NCI-H1417 (cell line): ENCODE results near the gene SRRD.
"Not testable (repeated sequence)": the region's sequence is repeated elsewhere in the genome, so short reads cannot be mapped to it uniquely, and the experiment has no call there.

Experiments
- DNase-seq, 3 experiments: peaks; one replicate each; lab custom pipeline; 2025; lab: John Stamatoyannopoulos, UW

The SRRD gene

DNA sequence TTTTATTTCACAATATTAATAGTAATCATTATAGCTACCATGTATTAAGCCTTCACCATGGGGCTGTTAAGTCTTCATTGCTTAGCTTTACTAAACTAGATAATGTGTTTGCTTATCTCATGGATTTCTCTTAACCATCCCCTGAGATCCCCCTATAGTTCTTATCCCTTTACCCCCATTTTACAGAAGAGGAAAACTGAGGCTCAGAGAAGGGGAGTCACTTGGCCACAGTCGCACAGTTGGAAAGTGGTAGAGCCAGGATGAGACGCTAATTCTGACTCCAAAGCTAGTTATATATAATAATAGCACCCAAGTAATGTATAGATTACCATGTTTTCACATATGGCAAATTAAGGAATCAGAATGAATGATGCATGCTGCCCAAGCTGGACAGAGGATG, 38.3 kb downstream of the SRRD start:
- DNase-seq, result no peak

DNA sequence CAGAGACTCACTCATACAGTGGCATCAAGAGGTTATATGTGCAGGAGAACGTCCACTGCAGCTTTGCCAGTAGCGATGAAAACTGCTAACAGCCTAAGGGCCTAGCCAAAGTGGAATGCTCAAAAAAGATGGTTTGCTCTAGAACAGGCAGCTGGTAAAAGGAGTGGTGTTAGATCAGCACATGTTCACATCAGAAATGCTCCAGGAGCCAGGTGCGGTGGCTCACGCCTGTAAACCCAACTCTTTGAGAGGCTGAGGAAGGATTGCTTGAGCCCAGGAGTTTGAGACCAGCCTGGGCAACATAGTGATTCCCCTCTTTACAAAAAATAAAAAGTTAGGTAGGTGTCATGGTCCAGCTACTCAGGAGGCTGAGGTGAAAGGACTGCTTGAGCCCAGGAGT, 38.9 kb downstream of the SRRD start:
- DNase-seq, result no peak

DNA sequence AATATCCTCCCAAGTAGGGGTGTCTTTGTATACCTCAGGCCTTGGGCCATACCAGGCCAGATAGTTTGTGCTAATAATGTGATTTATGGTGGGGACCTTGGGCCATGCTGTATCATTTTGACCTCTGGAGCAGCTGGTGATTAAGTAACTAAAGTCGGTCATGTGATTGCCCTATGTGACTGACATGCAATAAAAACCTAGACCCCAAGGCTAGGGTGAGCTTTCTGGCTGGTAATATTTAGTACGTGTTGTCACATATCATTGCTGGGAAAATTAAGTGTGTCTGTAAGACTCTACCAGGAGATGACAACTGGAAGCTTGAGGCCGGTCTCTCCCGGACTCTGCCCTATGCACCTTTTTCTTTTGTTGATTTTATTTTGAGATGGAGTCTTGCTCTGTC, 41.2 kb downstream of the SRRD start:
- DNase-seq, result no peak

DNA sequence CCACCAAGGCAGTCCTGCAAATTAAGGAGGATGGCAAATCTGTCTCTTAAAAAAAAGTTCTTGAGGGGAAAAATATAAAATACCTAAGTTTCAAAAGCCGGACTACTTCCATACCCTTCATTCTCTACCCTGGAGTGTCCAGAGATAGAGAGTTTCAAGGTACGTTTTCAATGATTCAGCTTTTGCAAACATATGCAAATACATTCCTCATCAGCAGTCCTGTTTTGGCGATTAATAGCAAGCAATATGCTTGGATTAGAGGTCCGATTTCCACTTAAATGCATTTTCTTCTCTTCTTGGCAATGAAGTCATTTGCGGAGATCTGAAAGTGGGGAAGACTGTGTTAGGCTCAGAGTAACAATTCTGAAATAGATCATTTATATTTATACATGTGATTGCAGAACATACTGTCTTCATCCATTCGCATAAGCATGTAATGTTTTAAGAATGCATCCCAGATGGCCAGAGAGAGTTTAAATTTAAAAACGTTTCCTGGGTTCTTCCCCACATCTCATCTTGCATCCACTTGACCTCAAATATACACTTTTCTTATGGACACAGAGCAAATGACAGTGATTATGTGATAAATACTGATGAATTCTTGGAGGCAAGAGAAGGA, 42.4 kb downstream of the SRRD start:
- DNase-seq, result no peak

DNA sequence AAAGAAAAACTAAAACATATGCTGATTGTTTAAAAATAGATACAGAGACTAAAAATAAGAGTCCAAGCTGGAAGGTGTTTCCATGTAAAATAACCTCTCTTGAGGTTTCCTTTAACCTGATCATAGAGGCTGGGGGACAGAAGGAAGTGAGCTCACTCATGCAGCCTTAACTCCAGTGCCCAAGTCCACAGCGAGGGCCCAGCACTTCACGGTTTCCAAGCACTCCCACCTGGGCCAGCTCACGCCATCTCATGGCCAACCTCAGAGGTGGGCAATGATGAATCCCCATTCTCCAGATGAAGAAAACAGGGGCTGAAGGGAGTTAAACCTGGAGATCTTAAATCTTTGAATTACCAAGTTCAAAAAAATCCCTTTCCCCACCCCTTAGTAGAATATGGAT, 43.5 kb downstream of the SRRD start:
- DNase-seq, result no peak

DNA sequence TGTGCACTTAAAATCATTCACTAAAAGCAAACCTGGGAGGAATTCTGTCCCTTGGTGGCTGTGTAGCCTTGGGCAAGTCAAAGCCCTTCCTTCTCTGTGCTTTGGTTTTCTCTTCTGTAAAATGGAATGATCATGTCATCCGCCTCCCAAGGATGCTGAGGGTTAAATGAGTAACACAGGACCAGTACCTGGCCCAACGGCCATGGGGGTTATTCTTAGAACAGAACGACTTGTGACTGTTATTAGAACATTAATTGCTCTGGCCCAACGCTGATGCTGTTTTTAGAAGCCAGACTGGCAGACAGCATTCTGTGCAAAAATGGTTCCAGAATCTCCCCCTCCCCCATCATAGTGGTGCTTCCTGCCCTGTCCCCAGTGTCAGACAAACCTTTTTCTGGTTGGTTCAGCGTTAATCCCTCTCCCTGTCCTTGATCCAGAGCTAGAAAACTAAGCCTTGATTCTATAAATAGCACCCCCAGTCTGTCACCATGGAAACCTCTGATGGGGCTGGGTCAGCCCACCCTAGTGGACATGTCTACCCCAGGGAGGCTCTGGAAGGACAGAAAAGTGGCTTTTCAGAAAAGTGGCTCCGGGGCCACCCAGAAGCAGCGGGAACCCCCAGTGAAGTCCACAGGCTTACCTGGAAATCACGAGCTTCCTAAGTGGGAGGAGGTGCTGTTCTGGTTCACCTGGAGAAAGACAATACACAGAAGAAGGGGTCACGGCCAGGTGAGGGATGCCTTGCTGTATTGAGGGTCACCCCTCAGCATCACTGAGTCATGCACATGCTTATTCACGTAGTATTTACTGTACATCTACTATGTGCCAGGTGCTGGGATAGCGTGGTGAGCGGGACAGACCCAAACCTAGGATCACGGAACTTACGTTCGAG, 44.1 kb downstream of the SRRD start:
- no peak for DNase-seq

DNA sequence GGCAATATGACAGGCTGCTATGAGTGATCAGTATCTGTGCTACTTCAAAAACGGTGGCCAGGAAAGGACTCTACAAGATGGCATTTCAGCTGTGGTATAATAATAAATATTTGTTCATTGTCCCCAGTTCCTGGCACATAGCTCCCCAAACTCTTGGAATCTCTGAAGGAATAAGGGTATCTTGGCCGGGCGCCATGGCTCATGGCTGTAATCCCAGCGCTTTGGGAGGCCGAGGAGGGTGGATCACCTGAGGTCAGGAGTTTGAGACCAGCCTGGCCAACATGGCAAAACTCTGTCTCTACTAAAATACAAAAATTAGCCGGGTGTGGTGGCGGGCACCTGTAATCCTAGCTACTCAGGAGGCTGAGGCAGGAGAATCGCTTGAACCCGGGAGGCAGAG, 44.8 kb downstream of the SRRD start:
- not testable (repeated sequence) for DNase-seq

DNA sequence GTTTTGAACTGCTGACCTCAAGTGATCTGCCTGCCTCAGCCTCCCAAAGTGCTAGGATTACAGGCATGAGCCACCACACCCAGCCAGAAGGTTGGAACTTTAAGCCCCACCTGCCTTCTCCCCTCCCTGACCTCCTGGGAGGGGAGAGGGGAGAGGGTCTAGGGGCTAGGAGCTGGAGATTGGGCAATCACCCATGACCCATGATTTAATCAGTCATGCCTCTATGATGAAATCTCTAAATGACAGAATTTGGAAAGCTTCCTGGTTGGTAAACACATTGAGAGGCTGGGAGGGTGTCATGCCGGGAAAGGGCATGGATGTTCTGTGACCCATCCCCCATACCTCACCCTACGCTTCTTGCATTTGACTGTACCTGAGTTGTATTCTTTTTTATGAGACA, 45.7 kb downstream of the SRRD start:
- no peak for DNase-seq

DNA sequence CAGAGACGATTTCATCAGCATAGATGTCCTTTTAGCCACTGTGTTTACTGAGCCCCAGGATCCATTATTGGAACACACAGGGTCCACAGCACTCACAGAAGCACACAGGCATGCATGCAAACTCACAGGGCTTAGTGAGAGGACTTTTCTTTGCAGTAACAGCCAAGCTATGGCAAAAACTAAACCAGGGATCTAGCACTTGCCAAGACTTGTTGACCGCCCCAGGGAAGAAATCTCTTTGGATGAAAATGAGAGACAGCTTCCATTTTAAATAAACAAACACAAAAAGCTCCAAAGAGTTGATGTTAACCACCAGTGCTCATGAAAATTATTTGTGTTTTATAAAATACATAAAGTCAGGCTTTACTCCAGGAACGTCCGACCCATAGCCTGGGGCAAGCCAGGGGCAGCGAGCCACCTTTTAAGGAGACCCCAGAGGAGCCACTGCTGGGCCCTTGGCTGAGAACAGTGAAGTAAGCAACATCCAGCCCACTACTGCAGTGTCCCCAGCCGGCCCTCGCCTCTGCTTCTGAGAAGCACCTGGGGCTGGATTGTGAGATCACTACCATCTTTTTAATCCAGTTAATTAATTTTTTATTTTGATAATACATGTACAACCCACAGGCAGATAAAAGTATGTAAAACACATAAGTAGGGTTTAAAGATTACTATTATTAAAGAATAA, 50.6 kb downstream of the SRRD start:
- DNase-seq, result no peak

DNA sequence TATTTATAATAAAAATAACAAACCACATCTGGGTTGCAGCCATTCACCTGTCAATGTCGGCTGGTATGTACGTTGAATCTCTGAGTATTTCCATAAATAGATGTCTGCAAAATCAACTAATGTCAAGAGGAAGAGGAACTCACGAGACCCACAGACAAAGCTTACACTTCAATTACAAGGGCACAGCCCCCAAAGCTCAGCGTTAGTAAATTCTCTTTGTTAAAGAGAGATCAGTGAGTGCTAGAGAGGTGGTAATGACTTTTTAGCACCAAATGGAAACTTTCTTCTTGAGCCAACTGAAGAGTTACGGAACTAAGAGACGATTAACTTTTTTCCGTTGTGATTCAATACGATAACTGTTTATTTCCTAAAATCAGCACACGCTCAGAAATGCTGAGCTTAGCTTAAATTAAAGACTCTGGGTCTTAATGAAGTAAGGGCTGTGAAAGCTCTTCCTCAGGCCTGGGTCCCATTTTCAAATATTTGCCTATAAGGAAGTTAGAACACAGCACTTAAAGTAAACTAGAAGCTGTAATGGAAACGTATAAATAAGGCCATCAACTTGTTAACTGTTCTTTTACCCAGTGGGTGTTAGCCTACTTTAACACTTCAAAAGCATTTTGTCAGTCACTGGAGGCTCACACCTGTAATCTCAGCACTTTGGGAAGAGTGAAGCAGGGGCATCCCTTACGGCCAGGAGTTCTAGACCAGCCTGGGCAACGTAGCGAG, 51.4 kb downstream of the SRRD start:
- no peak for DNase-seq

DNA sequence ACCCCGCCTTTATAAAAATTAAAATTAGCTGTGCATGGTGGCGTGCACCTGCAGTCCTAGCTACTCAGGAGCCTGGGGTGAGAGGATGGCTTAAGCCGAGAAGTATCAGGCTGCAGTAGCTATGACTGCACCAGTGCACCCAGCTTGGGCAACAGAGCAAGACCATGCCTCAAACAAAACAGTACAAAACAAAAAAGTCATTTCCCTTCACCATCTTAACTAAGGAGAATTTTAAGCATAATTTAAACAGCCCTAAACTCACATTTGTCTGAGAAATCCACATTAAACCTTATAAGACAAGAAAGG, 51.9 kb downstream of the SRRD start:
- DNase-seq, result no peak

DNA sequence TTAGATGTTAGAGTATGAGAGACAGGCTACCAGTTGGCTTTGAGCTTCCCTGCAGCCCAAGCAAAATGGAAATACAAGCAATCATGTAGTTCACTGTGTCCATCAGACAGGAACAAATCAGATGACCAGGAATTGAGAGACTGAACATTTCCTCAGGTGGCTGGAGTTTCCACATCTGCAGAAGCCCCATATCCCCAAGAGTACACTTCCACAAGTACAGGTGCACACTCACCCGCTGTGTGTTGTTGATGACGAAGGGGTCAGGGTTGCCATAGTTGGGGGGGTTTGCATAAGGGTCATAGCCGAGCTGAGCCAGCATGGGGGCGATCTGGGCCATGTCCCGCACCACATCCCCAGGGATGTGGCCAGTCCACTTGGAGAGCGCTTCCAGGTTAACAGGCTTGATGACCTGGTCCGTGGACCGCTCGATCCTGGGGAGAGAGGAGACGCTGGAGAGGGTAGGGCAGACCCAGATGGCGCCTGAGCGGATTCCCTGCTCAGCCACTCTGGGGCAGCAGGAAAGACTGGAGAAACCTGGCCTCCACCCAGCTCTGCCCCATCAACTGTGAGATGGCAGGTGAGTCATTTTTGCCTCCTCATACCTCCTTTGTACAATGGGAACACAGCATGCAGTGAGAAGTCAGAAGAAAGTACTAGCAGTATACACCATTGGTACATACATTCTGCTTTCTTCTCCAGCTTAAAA, 52.5 kb downstream of the SRRD start:
- DNase-seq, result no peak

DNA sequence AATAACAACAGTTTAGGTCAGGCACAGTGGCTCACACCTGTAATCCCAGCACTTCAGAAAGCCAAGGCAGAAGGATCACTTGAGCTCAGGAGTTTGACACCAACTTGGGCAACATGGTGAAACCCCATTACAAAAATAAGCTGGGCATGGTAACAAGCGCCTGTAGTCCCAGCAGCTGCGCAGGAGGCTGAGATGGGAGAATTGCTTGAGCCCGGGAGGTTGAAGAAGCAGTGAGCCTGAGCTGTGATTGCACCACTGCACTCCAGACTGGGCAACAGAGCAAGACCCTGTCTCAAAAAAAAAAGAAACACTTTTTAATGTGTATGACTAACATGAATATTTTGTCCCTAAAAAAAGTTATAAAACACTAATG, 53.1 kb downstream of the SRRD start:
- DNase-seq, result no peak

DNA sequence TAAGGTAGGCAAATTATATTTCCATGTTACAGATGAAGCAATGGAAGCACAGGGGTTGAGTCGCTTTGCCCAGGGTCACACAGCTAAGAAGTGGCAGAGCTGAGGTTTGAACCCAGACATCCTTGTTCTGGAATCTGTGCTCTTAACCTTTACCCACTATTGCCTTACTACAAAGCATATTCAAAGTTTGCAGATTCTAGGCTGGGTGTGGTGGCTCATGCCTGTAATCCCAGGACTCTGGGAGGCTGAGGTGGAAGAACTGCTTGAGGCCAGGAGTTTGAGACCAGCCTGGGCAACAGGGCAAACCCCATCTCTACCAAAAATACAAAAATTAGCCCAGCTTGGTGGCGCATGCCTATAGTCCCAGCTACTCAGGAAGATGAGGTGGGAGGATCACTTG, 56.4 kb downstream of the SRRD start:
- DNase-seq, result no peak

DNA sequence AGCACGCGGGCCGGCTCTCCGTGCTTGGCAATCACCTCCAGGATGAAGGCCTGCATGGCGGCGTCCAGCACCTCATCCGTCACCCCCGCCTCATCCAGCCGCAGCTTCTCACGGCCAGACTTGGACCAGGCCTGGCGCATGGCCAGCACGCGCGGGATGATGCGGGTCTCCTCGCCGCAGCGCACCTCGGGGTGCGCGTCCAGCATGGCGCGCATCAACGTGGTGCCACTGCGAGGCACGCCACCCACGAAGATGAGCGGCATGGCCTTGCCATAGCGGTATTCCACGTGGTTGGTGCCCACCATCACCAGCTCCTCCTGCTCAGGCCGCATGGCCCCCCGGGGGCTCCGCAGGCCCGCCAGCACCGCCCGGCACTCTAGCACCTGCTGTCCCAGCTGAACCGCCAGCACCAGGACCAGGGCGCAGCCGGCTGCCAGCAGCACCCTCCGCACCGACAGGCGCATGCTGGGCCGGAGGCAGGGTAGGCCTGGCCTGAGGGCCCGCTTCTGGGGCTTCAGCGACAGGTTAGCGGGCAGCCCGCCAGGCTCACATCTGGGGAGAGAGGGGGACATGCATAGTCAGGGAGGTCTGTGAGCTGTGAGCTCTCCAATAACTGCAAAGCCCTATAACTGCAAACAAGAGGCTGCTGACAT, 57.6 kb downstream of the SRRD start:
- DNase-seq, result no peak

DNA sequence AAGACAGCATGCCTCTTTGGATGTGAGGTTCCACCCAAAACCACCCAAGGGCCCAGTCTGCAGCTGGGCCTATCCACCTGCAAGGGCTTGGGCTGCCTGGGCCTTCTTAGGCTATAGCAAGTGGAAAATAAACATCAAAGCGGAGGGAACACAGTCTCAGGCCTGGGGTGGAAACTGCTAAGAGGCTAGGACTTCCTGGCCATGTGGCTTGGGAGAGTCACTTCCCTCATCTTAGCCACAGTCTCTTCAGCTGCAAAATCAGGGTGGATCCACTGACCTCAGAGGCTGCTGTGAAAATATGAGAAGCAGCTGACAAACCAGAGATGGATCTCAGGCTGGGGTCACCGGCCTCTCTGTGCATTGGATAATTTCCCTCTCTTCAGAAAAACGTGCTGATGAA, 59.2 kb downstream of the SRRD start:
- DNase-seq, result no peak
